ENCODE results near the gene NONO.
"Not testable (repeated sequence)": the region's sequence is repeated elsewhere in the genome, so short reads cannot be mapped to it uniquely, and the experiment has no call there.

DNA sequence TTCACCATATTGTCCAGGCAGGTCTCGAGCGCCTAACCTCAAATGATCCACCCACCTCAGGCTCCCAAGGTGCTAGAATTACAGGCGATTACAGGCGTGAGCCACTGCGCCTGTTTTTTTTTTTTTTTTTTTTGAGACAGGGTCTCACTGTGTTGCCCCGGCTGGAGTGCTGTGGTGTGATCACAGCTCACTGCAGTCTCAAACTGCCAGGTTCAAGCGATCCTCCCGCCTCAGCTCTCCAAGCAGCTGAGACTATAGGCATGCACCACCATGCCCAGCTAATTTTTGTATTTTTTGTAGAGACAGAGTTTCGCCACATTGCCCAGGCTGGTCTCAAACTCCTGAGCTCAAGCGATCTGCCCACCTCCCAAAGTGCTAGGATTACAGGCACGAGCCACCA is 41.0 kb downstream of the NONO start:
- not testable (repeated sequence) for TF ChIP-seq POLR2AphosphoS5 (IDR thresholded peaks at IDR 0.05; ENCODE audit: low read depth); CTCF (conservative IDR thresholded peaks at IDR 0.05; ENCODE audit: low read depth in 2 of 2); ZNF114 (CRISPR knock-in tag; IDR thresholded peaks at IDR 0.05); STAT1 (IDR thresholded peaks at IDR 0.05; ENCODE audit: unreplicated experiment); EZH2 (IDR thresholded peaks at IDR 0.05; ENCODE audit: low read depth, unreplicated experiment); NANOG (IDR thresholded peaks at IDR 0.05; ENCODE audit: borderline replicate concordance); REST (IDR thresholded peaks at IDR 0.05; ENCODE audit: unreplicated experiment); EZH2phosphoT487 (IDR thresholded peaks at IDR 0.05; ENCODE audit: unreplicated experiment); ZNF331 (CRISPR knock-in tag; IDR thresholded peaks at IDR 0.05; ENCODE audit: low read depth); JUNB (IDR thresholded peaks at IDR 0.05; ENCODE audit: unreplicated experiment)
- TF ChIP-seq, protein P1, sequence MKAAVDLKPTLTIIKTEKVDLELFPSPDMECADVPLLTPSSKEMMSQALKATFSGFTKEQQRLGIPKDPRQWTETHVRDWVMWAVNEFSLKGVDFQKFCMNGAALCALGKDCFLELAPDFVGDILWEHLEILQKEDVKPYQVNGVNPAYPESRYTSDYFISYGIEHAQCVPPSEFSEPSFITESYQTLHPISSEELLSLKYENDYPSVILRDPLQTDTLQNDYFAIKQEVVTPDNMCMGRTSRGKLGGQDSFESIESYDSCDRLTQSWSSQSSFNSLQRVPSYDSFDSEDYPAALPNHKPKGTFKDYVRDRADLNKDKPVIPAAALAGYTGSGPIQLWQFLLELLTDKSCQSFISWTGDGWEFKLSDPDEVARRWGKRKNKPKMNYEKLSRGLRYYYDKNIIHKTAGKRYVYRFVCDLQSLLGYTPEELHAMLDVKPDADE (IDR thresholded peaks at IDR 0.05), result not testable (repeated sequence)

All from GM23338 (cell line).